HEK293 (cell line): ENCODE measurements around the gene CHORDC1.

Experiments used
- CTCF ChIA-PET: fragments of 350-600 bp; formaldehyde crosslinking; extraction: SDS; loops from one replicate; lab custom pipeline; 2021; ENCODE audit warnings: antibody characterized with exemption; lab: Yijun Ruan, JAX
- POLR2A ChIA-PET: fragments of 300-600 bp; formaldehyde crosslinking; extraction: SDS; loops from one replicate; lab custom pipeline; 2020; ENCODE audit warnings: antibody characterized with exemption, inconsistent platforms; lab: Yijun Ruan, JAX
- H3K27ac ChIP-seq: fragments of 200-500 bp; sonication (Bioruptor generic); 2 replicates; pipeline ENCODE4 v1.5.1; 2014; ENCODE audit warnings: low read depth, low read length, control low read depth, inconsistent platforms; ENCODE audit errors: extremely low read depth
- H3K36me3 ChIP-seq, 2 experiments: fragments of 200-500 bp in 1 of 2; sonication (Bioruptor generic) in 1 of 2; 1 replicate in 1 of 2; 2 replicates in 1 of 2; pipeline ENCODE4 v1.5.1; 2014 to 2017; ENCODE audit warnings: inconsistent platforms in 2 of 2, low read length in 2 of 2; ENCODE audit not compliant: control insufficient read depth in 2 of 2, insufficient read depth in 1 of 2
- H3K4me1 ChIP-seq: fragments of 200-500 bp; sonication (Bioruptor generic); 2 replicates; pipeline ENCODE4 v1.5.1; 2014; ENCODE audit warnings: mild to moderate bottlenecking, low read length, inconsistent platforms; ENCODE audit not compliant: control insufficient read depth, insufficient read depth
- H3K4me3 ChIP-seq: 2 replicates; pipeline ENCODE4 v1.5.1; 2011; ENCODE audit warnings: low read depth, mild to moderate bottlenecking, control low read depth, low read length, moderate library complexity
- H3K9me3 ChIP-seq: fragments of 200-500 bp; sonication (Bioruptor generic); 2 replicates; pipeline ENCODE4 v1.5.1; 2014; ENCODE audit warnings: low read depth, low read length, inconsistent platforms; ENCODE audit not compliant: control insufficient read depth, insufficient read depth
- GLIS2 ChIP-seq: fragments of 450-650 bp; formaldehyde crosslinking; IDR thresholded peaks from 2 replicates; pipeline ENCODE4 v1.5.1; 2016; ENCODE audit warnings: missing biosample characterization, missing genetic modification characterization
- HIC1 ChIP-seq: fragments of 450-650 bp; formaldehyde crosslinking; IDR thresholded peaks from 2 replicates; pipeline ENCODE4 v1.5.1; 2016; ENCODE audit warnings: missing biosample characterization, missing genetic modification characterization
- KLF9 ChIP-seq: fragments of 450-650 bp; formaldehyde crosslinking; IDR thresholded peaks from 2 replicates; pipeline ENCODE4 v1.5.1; 2016; ENCODE audit warnings: missing biosample characterization, missing genetic modification characterization, low read depth
- OSR2 ChIP-seq: fragments of 450-650 bp; formaldehyde crosslinking; IDR thresholded peaks from 2 replicates; pipeline ENCODE4 v1.5.1; 2016; ENCODE audit warnings: missing biosample characterization, missing genetic modification characterization
- RBAK ChIP-seq: fragments of 450-650 bp; formaldehyde crosslinking; IDR thresholded peaks from 2 replicates; pipeline ENCODE4 v1.5.1; 2016; ENCODE audit warnings: missing biosample characterization, missing genetic modification characterization
- SP2 ChIP-seq: fragments of 450-650 bp; formaldehyde crosslinking; IDR thresholded peaks from 2 replicates; pipeline ENCODE4 v1.5.1; 2016; ENCODE audit warnings: missing biosample characterization, missing genetic modification characterization
- ZBTB20 ChIP-seq: fragments of 450-650 bp; formaldehyde crosslinking; IDR thresholded peaks from 2 replicates; pipeline ENCODE4 v1.5.1; 2016; ENCODE audit warnings: missing biosample characterization, missing genetic modification characterization
- ZBTB26 ChIP-seq: fragments of 450-650 bp; formaldehyde crosslinking; optimal IDR thresholded peaks from 2 replicates; pipeline ENCODE3; 2016; ENCODE audit warnings: missing biosample characterization, mild to moderate bottlenecking, missing genetic modification characterization
- ZBTB44 ChIP-seq: fragments of 450-650 bp; IDR thresholded peaks from 2 replicates; pipeline ENCODE4 v1.5.1; 2018; ENCODE audit warnings: missing biosample characterization, mild to moderate bottlenecking, missing genetic modification characterization
- ZEB2 ChIP-seq: fragments of 450-650 bp; formaldehyde crosslinking; IDR thresholded peaks from 2 replicates; pipeline ENCODE4 v1.5.1; 2016; ENCODE audit warnings: missing biosample characterization, missing genetic modification characterization
- ZNF140 ChIP-seq: fragments of 450-650 bp; formaldehyde crosslinking; IDR thresholded peaks from 2 replicates; pipeline ENCODE4 v1.5.1; 2016; ENCODE audit warnings: missing biosample characterization, missing genetic modification characterization
- ZNF280D ChIP-seq: fragments of 450-650 bp; formaldehyde crosslinking; IDR thresholded peaks from 2 replicates; pipeline ENCODE4 v1.5.1; 2016; ENCODE audit warnings: missing biosample characterization, missing genetic modification characterization
- ZNF335 ChIP-seq: fragments of 450-650 bp; formaldehyde crosslinking; conservative IDR thresholded peaks from 2 replicates; pipeline ENCODE4 v1.5.1; 2016; ENCODE audit warnings: missing biosample characterization, missing genetic modification characterization
- ZNF341 ChIP-seq: fragments of 450-650 bp; formaldehyde crosslinking; IDR thresholded peaks from 2 replicates; pipeline ENCODE4; 2016; ENCODE audit warnings: low read depth, missing biosample characterization, missing genetic modification characterization
- ZNF391 ChIP-seq: fragments of 450-650 bp; formaldehyde crosslinking; IDR thresholded peaks from 2 replicates; pipeline ENCODE4 v1.5.1; 2016; ENCODE audit warnings: low read depth, missing biosample characterization, missing genetic modification characterization, borderline replicate concordance
- ZNF394 ChIP-seq: fragments of 450-650 bp; formaldehyde crosslinking; IDR thresholded peaks from 2 replicates; pipeline ENCODE4 v1.5.1; 2016; ENCODE audit warnings: missing biosample characterization, missing genetic modification characterization, mild to moderate bottlenecking, moderate library complexity, borderline replicate concordance
- ZNF449 ChIP-seq: fragments of 450-650 bp; formaldehyde crosslinking; IDR thresholded peaks from 2 replicates; pipeline ENCODE4 v1.5.1; 2017; ENCODE audit warnings: missing biosample characterization, mild to moderate bottlenecking, missing genetic modification characterization, moderate library complexity
- ZNF501 ChIP-seq: fragments of 450-650 bp; formaldehyde crosslinking; IDR thresholded peaks from 2 replicates; pipeline ENCODE4 v1.5.1; 2016; ENCODE audit warnings: missing biosample characterization, missing genetic modification characterization
- ZNF600 ChIP-seq: fragments of 450-650 bp; formaldehyde crosslinking; IDR thresholded peaks from 2 replicates; pipeline ENCODE4 v1.5.1; 2016; ENCODE audit warnings: missing biosample characterization, missing genetic modification characterization
- ZNF792 ChIP-seq: fragments of 450-650 bp; formaldehyde crosslinking; IDR thresholded peaks from 2 replicates; pipeline ENCODE4 v1.5.1; 2016; ENCODE audit warnings: missing biosample characterization, missing genetic modification characterization
- ZXDB ChIP-seq: fragments of 450-650 bp; formaldehyde crosslinking; IDR thresholded peaks from 2 replicates; pipeline ENCODE4 v1.5.1; 2016; ENCODE audit warnings: missing biosample characterization, missing genetic modification characterization
- TF ChIP-seq, protein P1 (sequence below): fragments of 450-650 bp; formaldehyde crosslinking; IDR thresholded peaks from 2 replicates; pipeline ENCODE4; 2016; ENCODE audit warnings: missing biosample characterization, missing genetic modification characterization
- TF ChIP-seq, protein P2 (sequence below): fragments of 450-650 bp; formaldehyde crosslinking; IDR thresholded peaks from 2 replicates; pipeline ENCODE4 v1.5.1; 2016; ENCODE audit warnings: missing biosample characterization, missing genetic modification characterization

The CHORDC1 gene

GRCh38 chr11:90222459-90223247 is at the start of gene CHORDC1:
Gene CHORDC1, minus strand, starts transcription at chr11:90223049. Its CDS starts 95 bp downstream, at chr11:90222954.
- CTCF ChIA-PET, result interaction anchor here (0.6 to 3.7 kb wide), 3 partner anchors 18 to 24 kb away, joined by 3 to 26 read pairs (median 3); no protein-coding TSS in a partner anchor
- H3K27ac ChIP-seq, result peak within 1 kb of the TSS; percentile 62; the same call in 1 of the 2 replicates
- H3K4me1 ChIP-seq, result no peaks in the 10 kb centered on the region
- H3K36me3 ChIP-seq, result no peaks in the 10 kb centered on the region
- POLR2A ChIA-PET, result interaction anchor here (0.5 to 0.9 kb wide), 3 partner anchors 28 to 166 kb away, joined by 3 to 5 read pairs (median 4); partner anchors contain the start of gene NAALAD2
- H3K9me3 ChIP-seq, result no peaks in the 10 kb centered on the region
- H3K4me3 ChIP-seq, result peak within 1 kb of the TSS; percentile 92
- TF ChIP-seq ZBTB26 (tag by site-specific recombination) (peak; percentile 63), ZNF391 (tag by site-specific recombination) (no peak), GLIS2 (0 out of 2 replicates have a peak, but pooled peaks have one; percentile 51), ZEB2 (tag by site-specific recombination) (peak; percentile 74; the same call in 1 of the 2 replicates), KLF9 (0 out of 2 replicates have a peak, but pooled peaks have one; percentile 19), OSR2 (tag by site-specific recombination) (0 out of 2 replicates have a peak, but pooled peaks have one; percentile 25), ZBTB44 (tag by site-specific recombination) (no peak), HIC1 (0 out of 2 replicates have a peak, but pooled peaks have one; percentile 14), ZNF280D (tag by site-specific recombination) (no peak), ZNF335 (tag by site-specific recombination) (peak; percentile 93), ZNF792 (tag by site-specific recombination) (no peak), ZNF600 (peak; percentile 26; the same call in 1 of the 2 replicates), ZNF394 (tag by site-specific recombination) (no peak), ZXDB (tag by site-specific recombination) (peak; percentile 10; the same call in 1 of the 2 replicates), SP2 (tag by site-specific recombination) (peak; percentile 21), ZNF341 (tag by site-specific recombination) (peak; percentile 94), ZBTB20 (tag by site-specific recombination) (peak; percentile 16; the same call in 1 of the 2 replicates), RBAK (no peak), ZNF449 (tag by site-specific recombination) (no peak), ZNF140 (tag by site-specific recombination) (no peak), ZNF501 (tag by site-specific recombination) (0 out of 2 replicates have a peak, but pooled peaks have one; percentile 64)
- TF ChIP-seq, protein P1, sequence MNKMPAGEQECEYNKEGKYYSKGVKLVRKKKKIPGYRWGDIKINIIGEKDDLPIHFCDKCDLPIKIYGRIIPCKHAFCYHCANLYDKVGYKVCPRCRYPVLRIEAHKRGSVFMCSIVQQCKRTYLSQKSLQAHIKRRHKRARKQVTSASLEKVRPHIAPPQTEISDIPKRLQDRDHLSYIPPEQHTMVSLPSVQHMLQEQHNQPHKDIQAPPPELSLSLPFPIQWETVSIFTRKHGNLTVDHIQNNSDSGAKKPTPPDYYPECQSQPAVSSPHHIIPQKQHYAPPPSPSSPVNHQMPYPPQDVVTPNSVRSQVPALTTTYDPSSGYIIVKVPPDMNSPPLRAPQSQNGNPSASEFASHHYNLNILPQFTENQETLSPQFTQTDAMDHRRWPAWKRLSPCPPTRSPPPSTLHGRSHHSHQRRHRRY (tag by site-specific recombination), result no peak
- TF ChIP-seq, protein P2, sequence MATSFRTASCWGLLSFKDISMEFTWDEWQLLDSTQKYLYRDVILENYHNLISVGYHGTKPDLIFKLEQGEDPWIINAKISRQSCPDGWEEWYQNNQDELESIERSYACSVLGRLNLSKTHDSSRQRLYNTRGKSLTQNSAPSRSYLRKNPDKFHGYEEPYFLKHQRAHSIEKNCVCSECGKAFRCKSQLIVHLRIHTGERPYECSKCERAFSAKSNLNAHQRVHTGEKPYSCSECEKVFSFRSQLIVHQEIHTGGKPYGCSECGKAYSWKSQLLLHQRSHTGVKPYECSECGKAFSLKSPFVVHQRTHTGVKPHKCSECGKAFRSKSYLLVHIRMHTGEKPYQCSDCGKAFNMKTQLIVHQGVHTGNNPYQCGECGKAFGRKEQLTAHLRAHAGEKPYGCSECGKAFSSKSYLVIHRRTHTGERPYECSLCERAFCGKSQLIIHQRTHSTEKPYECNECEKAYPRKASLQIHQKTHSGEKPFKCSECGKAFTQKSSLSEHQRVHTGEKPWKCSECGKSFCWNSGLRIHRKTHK (tag by site-specific recombination), result no peak
